GM12864 (cell line): Measurements from ENCODE around the gene ZNF44.

ENCODE experiments used
- DNase-seq: peaks from one replicate; pipeline ENCODE4 v3.0.0-alpha.2; 2011; ENCODE audit warnings: low read depth
- H3K4me3 ChIP-seq: 2 replicates; pipeline ENCODE4 v1.5.1; 2011; ENCODE audit warnings: mild to moderate bottlenecking, low read depth, low read length, control low read depth
- CTCF ChIP-seq: IDR thresholded peaks from 2 replicates; pipeline ENCODE4 v1.5.1; 2011; ENCODE audit warnings: low read depth, mild to moderate bottlenecking, moderate library complexity, low read length, control low read depth, inconsistent platforms; ENCODE audit errors: missing control alignments

Gene ZNF44

GRCh38 chr19:12265921-12266704 is 28.6 kb downstream of the ZNF44 start:
- no peak for DNase-seq
- no peak overlapping the region for H3K4me3 ChIP-seq
- TF ChIP-seq CTCF, result no peak

- TF ChIP-seq CTCF, result no peak
- H3K4me3 ChIP-seq, result no peak overlapping the region
- no peak for DNase-seq
These were observed 33.1 kb downstream of the ZNF44 start for GRCh38 chr19:12261554-12261953.

GRCh38 chr19:12260861-12261260 is 33.8 kb downstream of the ZNF44 start:
- no peak for TF ChIP-seq CTCF
- H3K4me3 ChIP-seq, result no peak overlapping the region
- no peak for DNase-seq

- no peak for DNase-seq
- H3K4me3 ChIP-seq, result no peak overlapping the region
- no peak for TF ChIP-seq CTCF
These were observed 34.4 kb downstream of the ZNF44 start for GRCh38 chr19:12260236-12260635.

- DNase-seq, result no peak
- TF ChIP-seq CTCF, result no peak
- H3K4me3 ChIP-seq, result no peak overlapping the region
These were observed 39.3 kb downstream of the ZNF44 start for GRCh38 chr19:12255372-12255771.

GRCh38 chr19:12247644-12248222 is 47.0 kb downstream of the ZNF44 start:
- no peak overlapping the region for H3K4me3 ChIP-seq
- TF ChIP-seq CTCF, result no peak
- no peak for DNase-seq

- DNase-seq, result no peak
- TF ChIP-seq CTCF, result no peak
These were observed 50.3 kb downstream of the ZNF44 start for GRCh38 chr19:12244370-12244769.

More at GRCh38 chr19:12244370-12244769, 50.3 kb downstream of the ZNF44 start:
- H3K4me3 ChIP-seq, result no peak overlapping the region
